Endodermal cell (in vitro differentiated cells): ENCODE results near the gene THUMPD3. TPM values are rescaled to one million over a fixed set of nuclear protein-coding genes. Genes with fewer than 3 reads are reported as not detected.

Experiments
- DNase-seq: peaks from one replicate; pipeline ENCODE4 v3.0.0-alpha.2; 2017
- H3K27ac ChIP-seq: 2 replicates; pipeline ENCODE4 v1.5.1; 2013; ENCODE audit warnings: mild to moderate bottlenecking, low read depth, low read length, moderate library complexity
- H3K27me3 ChIP-seq: 2 replicates; pipeline ENCODE4 v1.6.1; 2013; ENCODE audit warnings: mild to moderate bottlenecking, low read length, moderate library complexity; ENCODE audit not compliant: insufficient read depth, control insufficient read depth, poor library complexity, severe bottlenecking
- H3K36me3 ChIP-seq: 2 replicates; pipeline ENCODE4 v1.7.0; 2013; ENCODE audit warnings: mild to moderate bottlenecking, low read length, moderate library complexity; ENCODE audit not compliant: control insufficient read depth, insufficient read depth
- H3K4me1 ChIP-seq: one replicate; pipeline ENCODE4 v1.7.0; 2013; ENCODE audit warnings: low read length; ENCODE audit not compliant: control insufficient read depth, insufficient read depth
- H3K4me3 ChIP-seq: 2 replicates; pipeline ENCODE4 v1.5.1; 2013; ENCODE audit warnings: mild to moderate bottlenecking, low read length, moderate library complexity
- H3K9ac ChIP-seq: 2 replicates; pipeline ENCODE4 v1.6.1; 2013; ENCODE audit warnings: mild to moderate bottlenecking, low read length, moderate library complexity; ENCODE audit not compliant: poor library complexity, severe bottlenecking; ENCODE audit errors: extremely low read depth
- H3K9me3 ChIP-seq: 2 replicates; pipeline ENCODE4 v1.6.1; 2013; ENCODE audit warnings: mild to moderate bottlenecking, low read length, moderate library complexity; ENCODE audit not compliant: control insufficient read depth
- H3K27ac Mint-ChIP-seq: 2 replicates; pipeline ENCODE4 v1.8.0; 2020; ENCODE audit warnings: mixed read lengths
- H3K27me3 Mint-ChIP-seq: 2 replicates; pipeline ENCODE4 v1.8.0; 2021; ENCODE audit warnings: mild to moderate bottlenecking, mixed read lengths; ENCODE audit not compliant: insufficient read depth
- H3K36me3 Mint-ChIP-seq: 2 replicates; pipeline ENCODE4 v1.8.0; 2020; ENCODE audit warnings: low read depth, mixed read lengths
- H3K4me1 Mint-ChIP-seq: 2 replicates; pipeline ENCODE4 v1.8.0; 2020; ENCODE audit warnings: mixed read lengths
- H3K4me3 Mint-ChIP-seq: 2 replicates; pipeline ENCODE4 v1.8.0; 2020; ENCODE audit warnings: mild to moderate bottlenecking, moderate library complexity, mixed read lengths
- H3K9me3 Mint-ChIP-seq: 2 replicates; pipeline ENCODE4 v1.8.0; 2020; ENCODE audit warnings: mild to moderate bottlenecking, mixed read lengths
- whole genome bisulfite sequencing, 2 experiments: methylation state at CpG; one replicate each; pipeline versions ENCODE4 v1.1.5 to v1.1.7; 2013; ENCODE audit warnings: missing lambda C conversion rate in 2 of 2, mixed read lengths in 1 of 2; ENCODE audit not compliant: insufficient coverage in 1 of 2, insufficient read length in 1 of 2; 5-methylcytosine and 5-hydroxymethylcytosine counted together
- total RNA-seq, 2 donors: library from RNA; stranded (reverse); fragmentation: NEBNext Ultra II Directional in 1 of 2; extraction: Animal tissue kit (Norgen Biotek cat#: 25700) in 1 of 2; gene quantifications; 2 replicates in 1 of 2; 3 replicates in 1 of 2; pipeline ENCODE4 v1.2.1, GENCODE V29; 2021
- TF ChIP-seq, protein P1 (sequence below): fragments of 200-600 bp; sonication (generic); conservative IDR thresholded peaks from 2 replicates; pipeline ENCODE4 v1.5.0; 2021; ENCODE audit warnings: antibody characterized with exemption, mild to moderate bottlenecking

Gene THUMPD3
- total RNA-seq, 2 donors from 2014 or later, result 55.7 to 61.8 TPM

- Histone ChIP-seq H3K9ac (peak overlapping the region; percentile 76), H3K4me3 (peak overlapping the region; percentile 97), H3K4me1 (peaks cover 7% of the 10 kb centered on the region), H3K9me3 (no peaks in the 10 kb centered on the region), H3K27me3 (no peaks in the 10 kb centered on the region), H3K27ac (peak overlapping the region; percentile 99), H3K36me3 (peaks cover 46% of the 10 kb centered on the region)
- peaks cover 54% of the 10 kb centered on the region for H3K4me1 Mint-ChIP-seq
- H3K27ac Mint-ChIP-seq, result peak overlapping the region; percentile 97
- TF ChIP-seq, protein P1, sequence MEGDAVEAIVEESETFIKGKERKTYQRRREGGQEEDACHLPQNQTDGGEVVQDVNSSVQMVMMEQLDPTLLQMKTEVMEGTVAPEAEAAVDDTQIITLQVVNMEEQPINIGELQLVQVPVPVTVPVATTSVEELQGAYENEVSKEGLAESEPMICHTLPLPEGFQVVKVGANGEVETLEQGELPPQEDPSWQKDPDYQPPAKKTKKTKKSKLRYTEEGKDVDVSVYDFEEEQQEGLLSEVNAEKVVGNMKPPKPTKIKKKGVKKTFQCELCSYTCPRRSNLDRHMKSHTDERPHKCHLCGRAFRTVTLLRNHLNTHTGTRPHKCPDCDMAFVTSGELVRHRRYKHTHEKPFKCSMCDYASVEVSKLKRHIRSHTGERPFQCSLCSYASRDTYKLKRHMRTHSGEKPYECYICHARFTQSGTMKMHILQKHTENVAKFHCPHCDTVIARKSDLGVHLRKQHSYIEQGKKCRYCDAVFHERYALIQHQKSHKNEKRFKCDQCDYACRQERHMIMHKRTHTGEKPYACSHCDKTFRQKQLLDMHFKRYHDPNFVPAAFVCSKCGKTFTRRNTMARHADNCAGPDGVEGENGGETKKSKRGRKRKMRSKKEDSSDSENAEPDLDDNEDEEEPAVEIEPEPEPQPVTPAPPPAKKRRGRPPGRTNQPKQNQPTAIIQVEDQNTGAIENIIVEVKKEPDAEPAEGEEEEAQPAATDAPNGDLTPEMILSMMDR, result no peak
- peak overlapping the region; percentile 97 for H3K4me3 Mint-ChIP-seq
- DNase-seq, result no peak
- no peaks in the 10 kb centered on the region for H3K9me3 Mint-ChIP-seq
- no peaks in the 10 kb centered on the region for H3K27me3 Mint-ChIP-seq
- 12 to 13% methylated on average over 15 of the region's 15 CpGs for WGBS, 2 experiments
- H3K36me3 Mint-ChIP-seq, result peaks cover 54% of the 10 kb centered on the region
Measured at GRCh38 chr3:9395570-9396300, 32.9 kb downstream of the THUMPD3 start.

GRCh38 chr3:9396301-9396631, 33.4 kb downstream of the THUMPD3 start:
- Mint-ChIP-seq H3K27ac (peak overlapping the region; percentile 97), H3K27me3 (no peaks in the 10 kb centered on the region), H3K9me3 (no peaks in the 10 kb centered on the region), H3K4me3 (peak overlapping the region; percentile 97), H3K36me3 (peaks cover 48% of the 10 kb centered on the region), H3K4me1 (peaks cover 59% of the 10 kb centered on the region)
- peak overlapping the region; percentile 76 for H3K9ac ChIP-seq
- H3K27me3 ChIP-seq, result no peaks in the 10 kb centered on the region
- TF ChIP-seq, protein P1, result no peak
- H3K9me3 ChIP-seq, result no peaks in the 10 kb centered on the region
- 0% methylated on average over 5 to 25 of the region's 25 CpGs for WGBS, 2 experiments
- peak overlapping the region; percentile 97 for H3K4me3 ChIP-seq
- peak overlapping the region; percentile 99 for H3K27ac ChIP-seq
- H3K36me3 ChIP-seq, result peaks cover 41% of the 10 kb centered on the region
- DNase-seq, result peak; percentile 96
- peaks cover 7% of the 10 kb centered on the region for H3K4me1 ChIP-seq

DNA sequence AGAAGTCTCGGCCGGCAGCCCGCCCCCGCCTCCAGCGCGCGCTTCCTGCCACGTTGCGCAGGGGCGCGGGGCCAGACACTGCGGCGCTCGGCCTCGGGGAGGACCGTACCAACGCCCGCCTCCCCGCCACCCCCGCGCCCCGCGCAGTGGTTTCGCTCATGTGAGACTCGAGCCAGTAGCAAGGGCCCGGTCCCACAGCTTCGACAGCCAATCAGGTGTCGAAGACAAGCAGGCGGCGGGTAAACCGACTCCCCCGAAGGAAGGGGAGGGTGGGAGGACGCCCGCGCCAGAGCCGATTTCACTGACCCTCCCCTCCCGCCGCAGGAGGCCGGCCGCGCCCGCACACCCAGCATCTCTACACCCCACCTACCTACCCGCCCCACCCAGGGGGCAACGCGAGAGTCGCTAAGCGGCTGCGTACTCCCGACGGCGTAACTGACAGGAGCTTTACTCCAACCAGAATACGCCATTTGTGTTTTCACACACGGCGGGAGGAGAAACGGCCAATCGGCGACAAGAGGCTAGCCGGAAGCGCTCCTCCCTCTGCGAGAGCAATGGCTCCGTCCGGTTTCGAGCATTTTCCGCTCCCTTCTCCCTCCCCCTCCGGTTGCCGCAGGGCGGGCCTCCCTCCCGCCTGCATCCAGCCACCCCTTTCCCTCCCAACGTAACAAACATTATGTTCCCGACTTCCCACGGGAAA, 33.9 kb downstream of the THUMPD3 start:
- TF ChIP-seq, protein P1, result no peak
- no peaks in the 10 kb centered on the region for H3K9me3 Mint-ChIP-seq
- DNase-seq, result peak; percentile 99
- Histone ChIP-seq H3K27ac (peak overlapping the region; percentile 99), H3K4me3 (peak overlapping the region; percentile 97), H3K9ac (peak overlapping the region; percentile 76), H3K9me3 (no peaks in the 10 kb centered on the region), H3K36me3 (peaks cover 36% of the 10 kb centered on the region), H3K27me3 (no peaks in the 10 kb centered on the region), H3K4me1 (peaks cover 7% of the 10 kb centered on the region)
- peaks cover 43% of the 10 kb centered on the region for H3K36me3 Mint-ChIP-seq
- H3K4me1 Mint-ChIP-seq, result peaks cover 59% of the 10 kb centered on the region
- WGBS, 2 experiments, result 0 to 2% methylated on average over 13 to 70 of the region's 71 CpGs
- H3K27ac Mint-ChIP-seq, result peak overlapping the region; percentile 99
- no peaks in the 10 kb centered on the region for H3K27me3 Mint-ChIP-seq
- peak overlapping the region; percentile 97 for H3K4me3 Mint-ChIP-seq
